HepG2 (cell line): ENCODE data around the gene CCDC157. TPM values are rescaled to one million over a fixed set of nuclear protein-coding genes. Genes with fewer than 3 reads are reported as not detected.

Experiments used
- CENPX ChIP-seq: sonication (generic); formaldehyde crosslinking; IDR thresholded peaks from 2 replicates; pipeline ENCODE4 v1.9.0; 2021; ENCODE audit warnings: mild to moderate bottlenecking, missing genetic modification reagents, moderate library complexity
- CREB3 ChIP-seq: sonication (generic); formaldehyde crosslinking; IDR thresholded peaks from 2 replicates; pipeline ENCODE4 v1.5.0; 2020; ENCODE audit warnings: missing genetic modification reagents
- CREM ChIP-seq, 2 experiments: sonication (generic) in 1 of 2; formaldehyde crosslinking in 1 of 2; IDR thresholded peaks; 2 replicates each; pipeline versions ENCODE4 v1.4.0 to v1.6.1; 2016 to 2020; ENCODE audit warnings: antibody characterized with exemption in 1 of 2, mild to moderate bottlenecking in 1 of 2, missing genetic modification reagents in 1 of 2
- DR1 ChIP-seq: sonication (generic); formaldehyde crosslinking; IDR thresholded peaks from 2 replicates; pipeline ENCODE4 v1.8.0; 2021; ENCODE audit warnings: mild to moderate bottlenecking, missing genetic modification reagents, inconsistent platforms
- ETS1 ChIP-seq: sonication (generic); formaldehyde crosslinking; IDR thresholded peaks from 2 replicates; pipeline ENCODE4 v1.4.0; 2020; ENCODE audit warnings: missing genetic modification reagents
- HINFP ChIP-seq: sonication (generic); formaldehyde crosslinking; IDR thresholded peaks from 2 replicates; pipeline ENCODE4 v1.4.0; 2020; ENCODE audit warnings: low read depth, mild to moderate bottlenecking, missing genetic modification reagents
- HMG20A ChIP-seq: IDR thresholded peaks from 2 replicates; pipeline ENCODE4 v1.6.1; 2016; ENCODE audit warnings: borderline replicate concordance
- MAZ ChIP-seq, 2 experiments: sonication (generic) in 1 of 2; formaldehyde crosslinking in 1 of 2; IDR thresholded peaks; 2 replicates each; pipeline versions ENCODE4 v1.5.0 to v1.6.1; 2012 to 2020; ENCODE audit warnings: low read depth in 2 of 2, mild to moderate bottlenecking in 2 of 2, borderline replicate concordance in 1 of 2, improper control_type of control experiment in 1 of 2, low read length in 1 of 2, missing genetic modification reagents in 1 of 2, moderate library complexity in 1 of 2
- NFYB ChIP-seq: sonication (generic); formaldehyde crosslinking; IDR thresholded peaks from 2 replicates; pipeline ENCODE4 v1.4.0; 2020; ENCODE audit warnings: missing genetic modification reagents
- NR2F6 ChIP-seq, 2 experiments: IDR thresholded peaks; 2 replicates each; pipeline ENCODE4 v1.6.1; 2016; ENCODE audit warnings: antibody characterized with exemption in 1 of 2, mild to moderate bottlenecking in 1 of 2
- PAWR ChIP-seq: sonication (generic); formaldehyde crosslinking; IDR thresholded peaks from 2 replicates; pipeline ENCODE4 v1.4.0; 2020; ENCODE audit warnings: missing genetic modification reagents, mild to moderate bottlenecking, borderline replicate concordance
- PHF5A ChIP-seq: IDR thresholded peaks from one replicate; pipeline ENCODE4 v1.6.1; 2018; ENCODE audit warnings: low read depth, missing genetic modification reagents; ENCODE audit not compliant: unreplicated experiment
- PPARG ChIP-seq: conservative IDR thresholded peaks from 2 replicates; pipeline ENCODE4 v1.6.1; 2016; ENCODE audit warnings: missing biosample characterization, missing genetic modification reagents
- RAD51 ChIP-seq: fragments of 450-650 bp; IDR thresholded peaks from 2 replicates; pipeline ENCODE4 v1.6.1; 2016; ENCODE audit warnings: borderline replicate concordance
- THAP7 ChIP-seq: sonication (generic); formaldehyde crosslinking; IDR thresholded peaks from 2 replicates; pipeline ENCODE4 v1.8.1; 2023; ENCODE audit warnings: mild to moderate bottlenecking, missing genetic modification reagents
- TRIM22 ChIP-seq: fragments of 450-650 bp; IDR thresholded peaks from 2 replicates; pipeline ENCODE4 v1.6.1; 2017
- YY1 ChIP-seq: IDR thresholded peaks from 2 replicates; pipeline ENCODE4 v1.6.1; 2011; ENCODE audit warnings: low read length, low read depth, moderate library complexity, mild to moderate bottlenecking; ENCODE audit not compliant: insufficient read depth, insufficient replicate concordance
- ZFP36L1 ChIP-seq: sonication (generic); formaldehyde crosslinking; IDR thresholded peaks from 2 replicates; pipeline ENCODE4 v1.8.0; 2022; ENCODE audit warnings: mild to moderate bottlenecking, missing genetic modification reagents, moderate library complexity
- ZNF263 ChIP-seq: sonication (generic); formaldehyde crosslinking; IDR thresholded peaks from 2 replicates; pipeline ENCODE4 v1.4.0; 2020; ENCODE audit warnings: missing genetic modification reagents
- ZNF296 ChIP-seq: sonication (generic); formaldehyde crosslinking; conservative IDR thresholded peaks from 2 replicates; pipeline ENCODE4 v1.5.0; 2020; ENCODE audit warnings: mild to moderate bottlenecking, missing genetic modification reagents
- ZUFSP ChIP-seq: sonication (generic); formaldehyde crosslinking; IDR thresholded peaks from 2 replicates; pipeline ENCODE4 v1.9.0; 2021; ENCODE audit warnings: missing genetic modification reagents, mild to moderate bottlenecking, borderline replicate concordance
- polyA plus RNA-seq, 8 experiments: library from polyadenylated mRNA; depleted of rRNA in 3 of 8; stranded (reverse) in 7 of 8; unstranded in 1 of 8; fragments of >200 nt; fragmentation: Illumina TruSeq in 4 of 8; extraction: Trizol in 4 of 8; gene quantifications; 2 replicates each; pipeline versions ENCODE4 v1.2.1 to v1.2.3, GENCODE V29; 2011 to 2016; ENCODE audit warnings: low read depth in 4 of 8, missing spikeins in 1 of 8, mixed read lengths in 1 of 8; ENCODE audit not compliant: insufficient read depth in 1 of 8
- total RNA-seq, 5 experiments: library from RNA; depleted of rRNA; stranded (reverse); fragments of >200 nt; fragmentation: Illumina TruSeq; extraction: Trizol; gene quantifications; 2 replicates each; pipeline ENCODE4 v1.2.3, GENCODE V29; 2016; ENCODE audit warnings: low read depth in 1 of 5

CCDC157 gene
- total and polyA plus RNA-seq, 2 of the 13 experiments (the other 11 are each of a cell fraction or from before 2014, with no cell fraction given) = 1.4 to 1.6 TPM

- peak; percentile 87 for TF ChIP-seq MAZ (IDR thresholded peaks at IDR 0.05; ENCODE audit: borderline replicate concordance, low read depth, low read length)
- peak; percentile 89 for TF ChIP-seq MAZ (CRISPR knock-in tag; IDR thresholded peaks at IDR 0.05; ENCODE audit: low read depth)
- 0 out of 2 replicates have a peak, but pooled peaks have one; percentile 19 for TF ChIP-seq ETS1 (CRISPR knock-in tag)
- TF ChIP-seq PPARG (CRISPR knock-in tag) = peak; percentile 48; the same call in 1 of the 2 replicates
- no peak for TF ChIP-seq ZUFSP (CRISPR knock-in tag)
- TF ChIP-seq HINFP (CRISPR knock-in tag) = no peak
- no peak for TF ChIP-seq CENPX (CRISPR knock-in tag)
- TF ChIP-seq RAD51 = peak; percentile 94
- TF ChIP-seq DR1 (CRISPR knock-in tag) = peak; percentile 26; the same call in 1 of the 2 replicates
- TF ChIP-seq NFYB (CRISPR knock-in tag) = peak; percentile 90
- TF ChIP-seq TRIM22 = no peak
- TF ChIP-seq CREM (IDR thresholded peaks at IDR 0.05) = peak; percentile 93
- TF ChIP-seq CREM (CRISPR knock-in tag; IDR thresholded peaks at IDR 0.05) = no peak
- no peak; the same call in none of the 2 replicates for TF ChIP-seq THAP7 (CRISPR knock-in tag)
- no peak for TF ChIP-seq PAWR (CRISPR knock-in tag)
- peak; percentile 44; the same call in 1 of the 2 replicates for TF ChIP-seq HMG20A (CRISPR knock-in tag)
- TF ChIP-seq NR2F6 (IDR thresholded peaks at IDR 0.05) = peak; percentile 44; the same call in 1 of the 2 replicates
- TF ChIP-seq NR2F6 (CRISPR knock-in tag; IDR thresholded peaks at IDR 0.05) = peak; percentile 67; the same call in 1 of the 2 replicates
- no peak for TF ChIP-seq ZNF296 (CRISPR knock-in tag)
- TF ChIP-seq CREB3 = no peak
- no peak for TF ChIP-seq PHF5A (CRISPR knock-in tag)
- TF ChIP-seq YY1 = peak; percentile 99
- TF ChIP-seq ZNF263 = peak; percentile 63
- no peak for TF ChIP-seq ZFP36L1 (CRISPR knock-in tag)
Observed at GRCh38 chr22:30423959-30424533, 67.2 kb downstream of the CCDC157 start (continued).
